GM11168 (cell line): ENCODE results near the gene TOMM70.

Experiments
- in situ Hi-C: fragments of 300-500 bp; cut with MboI; formaldehyde crosslinking; loops from one replicate; pipeline ENCODE4 v1.12.0; 2022; ENCODE audit warnings: low sequenced_read_pairs; ENCODE audit not compliant: unreplicated experiment

Gene TOMM70

DNA sequence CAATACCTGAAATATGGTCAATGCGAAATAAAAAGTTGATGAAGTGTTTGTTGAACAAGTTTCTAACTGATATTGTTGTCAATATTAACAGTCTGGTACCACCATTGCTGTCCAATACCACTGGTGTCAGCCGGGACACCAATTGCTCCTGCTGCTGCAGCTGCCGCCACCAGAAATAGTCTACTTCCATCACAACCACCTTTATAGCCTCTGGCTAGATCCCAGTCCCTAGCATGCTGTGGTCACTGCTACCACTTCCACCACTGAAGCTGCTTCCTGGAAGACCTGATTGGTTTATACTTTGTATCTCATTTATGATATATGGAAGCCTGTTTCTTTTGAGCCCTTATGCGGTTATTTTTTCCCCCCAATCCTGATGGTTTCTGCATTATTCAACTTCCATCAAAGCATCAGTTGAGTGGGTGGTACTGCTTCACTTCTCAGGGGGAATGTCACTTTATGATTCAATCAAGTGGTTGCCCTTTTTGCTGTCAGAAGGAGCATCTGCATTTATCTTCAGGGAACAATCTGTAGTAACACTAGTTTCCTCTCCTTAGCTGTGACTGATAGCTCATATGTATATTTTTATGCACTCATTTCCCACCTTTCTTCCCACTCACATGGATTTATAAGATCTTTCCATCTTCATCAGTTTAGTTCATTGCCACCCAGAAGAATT is 12.2 kb upstream of the TOMM70 start:
- in situ Hi-C loops, result no loop called here

DNA sequence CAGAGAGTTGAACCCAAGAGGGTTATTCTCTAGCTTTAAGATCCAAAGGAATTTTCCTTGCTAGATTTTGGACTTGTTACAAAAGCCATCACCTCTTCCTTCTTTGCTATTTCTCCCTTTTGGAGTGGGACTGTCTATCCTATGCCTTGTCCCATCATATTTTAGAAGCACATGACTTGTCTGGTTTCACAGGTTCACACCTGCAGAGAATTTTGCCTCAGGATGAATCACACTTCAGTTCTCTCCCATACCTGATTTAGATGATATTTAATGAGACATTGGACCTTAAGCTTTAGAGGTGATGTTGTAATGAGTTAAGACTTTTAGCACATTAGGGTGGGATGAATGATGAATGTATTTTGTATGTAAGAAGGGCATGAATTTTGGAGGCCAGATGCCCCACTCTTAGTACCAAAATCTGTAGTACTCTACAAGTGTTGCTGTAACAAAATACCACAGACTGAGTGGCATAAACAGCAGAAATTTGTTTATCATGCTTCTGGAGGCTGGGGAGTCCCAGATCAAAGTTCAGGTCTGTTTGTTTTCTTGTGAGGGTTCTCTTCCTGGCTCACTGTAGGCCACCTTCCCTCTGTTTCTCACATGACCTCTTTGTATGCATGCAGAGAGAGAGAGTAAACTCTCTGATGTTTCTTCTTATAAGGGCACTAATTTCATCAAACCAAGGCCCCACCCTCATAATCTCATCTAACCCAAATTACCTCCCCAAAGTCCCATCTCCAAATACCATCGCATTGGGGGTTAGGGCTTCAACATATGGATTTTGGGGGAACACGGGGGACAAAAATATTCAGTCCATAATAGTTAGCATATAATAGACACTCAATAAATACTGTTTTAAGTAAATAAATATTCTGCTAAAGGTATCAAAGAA is 10.4 kb upstream of the TOMM70 start:
- in situ Hi-C loops, result no loop called here

DNA sequence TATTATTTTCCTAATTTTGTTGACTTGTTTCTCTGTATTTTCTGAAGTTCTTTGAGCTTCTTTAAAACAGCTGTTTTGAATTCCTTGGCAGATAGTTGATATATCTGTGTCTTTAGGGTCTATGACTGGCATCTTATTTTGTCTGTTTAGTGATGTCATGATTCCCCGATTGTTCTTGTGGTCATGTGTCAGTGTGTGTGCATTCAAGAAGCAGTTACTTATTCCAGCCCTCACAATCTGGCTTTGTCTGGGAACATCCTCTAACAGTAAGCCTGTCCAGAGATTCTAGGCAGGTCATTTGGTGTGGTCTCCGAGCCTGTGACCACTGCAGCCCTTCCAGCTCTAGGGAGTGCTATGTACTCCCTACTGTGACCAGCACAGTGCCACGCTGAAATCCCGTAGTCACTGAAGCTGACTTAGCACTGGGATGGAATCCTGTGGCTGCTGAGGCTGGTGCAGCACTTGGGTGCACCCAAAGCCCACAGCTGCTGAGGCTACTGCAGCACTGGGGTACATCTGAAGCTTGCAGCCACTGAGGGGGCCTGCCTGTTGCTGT is 7.2 kb upstream of the TOMM70 start:
- in situ Hi-C loops, result no loop called here

DNA sequence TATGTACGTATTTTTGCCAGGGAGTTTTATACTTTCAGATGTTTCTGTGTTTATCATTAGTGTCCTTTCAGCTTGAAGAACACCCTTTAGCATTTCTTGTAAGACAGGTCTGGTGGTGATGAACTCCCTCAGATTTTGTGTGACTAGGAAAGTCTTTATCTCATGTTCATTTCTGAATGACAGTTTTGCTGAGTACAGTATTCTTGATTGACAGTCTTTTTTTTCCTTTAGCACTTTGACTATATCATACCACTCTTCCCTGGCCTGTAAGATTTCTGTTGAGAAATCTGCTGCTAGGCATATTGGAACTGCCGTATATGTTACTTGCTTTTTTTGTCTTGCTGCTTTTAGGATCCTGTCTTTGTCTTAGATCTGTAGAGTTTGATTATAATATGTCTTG is 6.3 kb upstream of the TOMM70 start:
- in situ Hi-C loops, result no loop called here

DNA sequence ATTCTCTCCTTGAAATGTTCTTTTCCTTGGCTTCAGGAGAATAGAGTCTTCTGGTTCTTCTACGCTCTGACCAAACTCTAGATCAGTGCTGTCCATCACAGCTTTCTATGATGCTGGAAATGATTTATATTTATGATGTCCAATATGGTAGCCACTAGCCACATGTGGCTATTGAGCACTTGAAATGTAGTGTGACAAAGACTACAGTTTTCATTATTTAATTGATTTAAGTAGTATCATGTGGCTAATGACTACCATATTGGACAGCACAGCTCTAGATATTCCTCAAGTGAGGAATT is 3.3 kb upstream of the TOMM70 start:
- in situ Hi-C loops, result no loop called here

DNA sequence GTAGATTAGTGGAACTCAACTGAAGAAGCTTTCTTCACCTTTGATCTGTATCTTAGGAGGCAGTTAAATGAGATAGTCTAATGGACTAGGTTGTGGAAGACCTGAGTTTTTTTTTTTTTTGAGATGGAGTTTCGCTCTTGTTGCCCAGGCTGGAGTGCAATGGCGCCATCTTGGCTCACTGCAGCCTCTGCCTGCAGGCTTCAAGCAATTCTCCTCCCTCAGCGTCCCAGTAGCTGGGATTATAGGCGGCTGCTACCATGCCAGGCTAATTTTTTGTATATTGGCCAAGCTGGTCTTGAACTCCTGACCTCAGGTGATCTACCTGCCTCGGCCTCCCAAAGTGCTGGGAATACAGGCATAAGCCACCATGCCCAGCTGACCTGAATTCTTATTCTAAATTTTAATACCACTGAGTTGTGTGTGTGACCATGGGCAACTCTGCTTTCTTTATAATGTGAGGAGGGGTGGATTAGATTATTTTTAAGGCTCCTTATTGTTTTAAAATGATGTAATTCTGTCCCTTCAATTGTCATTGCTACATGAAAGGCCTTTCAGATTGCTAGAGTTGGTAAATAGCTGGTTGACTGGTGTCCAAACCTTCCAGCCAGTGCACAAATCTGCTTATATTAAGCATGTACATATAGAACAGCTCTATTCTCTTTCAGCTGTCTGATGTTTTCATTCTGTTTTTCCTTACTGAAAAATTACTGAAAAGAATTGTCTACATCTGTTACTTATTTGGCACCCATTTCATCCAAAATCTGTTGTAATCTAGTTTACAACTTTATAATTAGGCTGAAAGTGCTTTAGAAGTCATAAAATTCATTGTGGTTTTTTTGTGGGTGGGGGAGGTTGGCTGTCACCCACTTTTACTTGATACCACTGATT is 2.7 kb upstream of the TOMM70 start:
- in situ Hi-C loops, result no loop called here

DNA sequence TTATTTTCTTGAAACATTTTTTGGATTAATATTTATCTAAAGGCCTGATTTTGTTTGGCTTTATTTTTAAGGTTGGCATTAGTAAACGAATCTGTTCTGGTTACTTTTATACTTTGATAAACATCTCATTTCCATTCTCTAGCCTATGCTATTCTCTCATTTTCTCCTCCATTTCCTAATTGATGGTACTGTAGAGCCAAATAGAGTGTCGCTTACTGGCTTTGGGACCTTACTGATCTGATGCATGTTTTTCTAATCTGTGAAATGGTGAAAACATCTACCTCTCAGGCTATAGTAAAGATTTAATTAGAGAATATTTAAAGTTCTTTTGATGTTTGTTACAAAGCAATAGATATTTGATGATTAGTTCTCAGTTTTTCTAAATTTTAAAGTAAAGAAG is 2.0 kb upstream of the TOMM70 start:
- in situ Hi-C loops, result no loop called here

DNA sequence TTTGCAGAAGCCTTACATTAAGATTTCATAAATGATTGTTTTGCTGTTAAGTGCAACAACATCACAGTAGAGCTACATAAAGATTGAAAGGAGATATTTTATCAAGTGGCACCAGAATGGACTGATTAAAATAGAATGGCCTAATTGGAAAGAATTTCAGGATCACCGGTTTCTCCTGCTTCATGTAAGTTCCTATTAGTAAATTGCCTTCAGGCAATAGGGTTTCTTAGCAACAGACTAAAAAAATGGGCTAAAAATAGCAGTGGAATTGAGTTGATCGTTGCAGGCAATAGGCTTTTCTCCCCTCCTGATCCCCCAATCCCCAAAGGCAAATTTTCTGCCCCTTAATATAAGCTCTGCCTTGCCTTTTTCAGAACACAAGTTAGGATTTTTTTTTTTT is 1.4 kb upstream of the TOMM70 start:
- in situ Hi-C loops, result no loop called here

DNA sequence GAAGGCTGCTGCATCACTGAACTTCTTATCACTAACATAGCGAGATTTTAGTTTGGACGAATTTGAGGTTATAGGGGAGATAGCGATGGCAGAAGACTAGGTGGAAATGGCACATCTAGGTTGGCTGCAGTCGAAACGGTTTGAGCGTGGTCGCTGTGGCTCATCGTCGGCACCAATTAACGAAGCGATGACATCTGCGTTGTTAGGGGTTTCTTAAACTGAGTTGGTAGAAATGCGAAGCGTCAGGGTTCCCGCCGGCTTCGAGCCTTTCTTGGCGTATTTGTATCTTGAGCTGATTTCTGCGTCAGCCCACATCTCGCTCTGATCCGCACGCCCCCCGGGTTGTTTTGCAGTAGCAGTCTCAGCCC is 769 bp upstream of the TOMM70 start:
- in situ Hi-C loops, result no loop called here

DNA sequence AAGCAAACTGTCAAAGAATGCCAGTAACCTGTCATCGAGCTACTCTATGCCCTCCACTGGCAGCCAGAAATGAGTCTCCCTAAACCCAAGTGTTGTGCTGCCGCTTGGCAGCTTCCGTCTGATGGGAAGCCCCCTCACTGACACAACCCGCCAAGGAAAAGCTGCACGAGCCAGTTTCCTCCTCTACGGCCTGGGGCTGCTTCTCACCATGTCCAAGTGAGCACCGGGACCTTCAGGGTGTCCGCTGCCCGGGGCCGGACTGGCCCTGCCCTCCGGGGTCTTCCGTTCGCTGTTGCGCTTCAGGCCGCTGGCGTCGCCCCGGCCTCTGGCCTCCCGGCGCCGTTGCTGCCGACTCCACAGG is 490 bp downstream of the TOMM70 start:
- in situ Hi-C loops, result no loop called here

DNA sequence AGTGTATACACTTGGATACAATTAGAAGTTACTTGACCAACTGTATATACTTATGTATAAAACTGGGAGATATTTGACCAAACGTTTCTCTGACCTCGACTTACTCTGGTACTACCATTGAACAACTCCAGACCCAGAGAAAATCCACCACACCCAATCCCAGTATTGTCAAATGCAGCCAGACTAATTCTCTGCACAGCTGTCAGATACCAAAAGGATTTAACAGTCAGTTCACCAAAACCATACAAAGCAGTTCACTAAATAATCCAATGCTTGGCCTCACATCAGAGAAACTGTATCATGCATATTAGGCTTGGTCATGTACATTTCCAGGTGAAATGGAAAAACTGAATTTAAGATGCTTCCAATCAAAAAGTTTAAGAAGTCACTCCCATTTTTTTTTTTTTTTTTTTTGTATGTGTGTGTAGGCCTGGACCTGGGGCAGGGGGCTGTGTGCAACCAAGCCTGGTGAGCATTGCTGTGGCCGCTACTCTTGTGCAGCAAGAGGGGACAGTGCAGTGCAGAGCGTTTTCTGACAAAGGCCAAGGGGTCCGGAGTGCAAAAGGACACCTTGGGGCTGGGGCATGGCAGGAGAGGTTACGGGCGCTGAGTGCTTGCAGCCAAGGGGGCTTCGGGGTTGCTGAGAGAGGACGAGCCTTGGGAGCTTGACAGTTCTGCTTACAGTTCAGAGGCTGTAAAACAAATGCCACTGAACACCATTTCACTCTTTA is 1.4 kb downstream of the TOMM70 start:
- in situ Hi-C loops, result no loop called here

DNA sequence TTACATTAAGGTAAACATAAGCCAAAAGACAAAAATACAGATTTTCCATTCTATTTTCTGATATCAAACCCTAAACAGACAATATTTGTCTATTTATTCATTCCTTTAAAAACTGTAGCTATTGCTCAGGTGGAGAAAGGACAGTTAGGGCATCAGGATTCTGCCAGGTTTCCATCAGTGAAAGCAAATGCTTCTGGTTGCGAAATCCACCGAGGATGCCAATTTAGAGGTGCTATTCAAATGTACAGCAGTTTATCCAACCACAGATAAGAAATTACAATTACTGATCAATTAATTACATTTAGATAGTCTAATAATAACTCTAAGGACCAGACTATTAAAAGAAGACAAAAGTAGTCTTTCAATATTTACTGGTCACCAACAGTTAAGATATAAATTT is 3.9 kb downstream of the TOMM70 start:
- in situ Hi-C loops, result no loop called here

DNA sequence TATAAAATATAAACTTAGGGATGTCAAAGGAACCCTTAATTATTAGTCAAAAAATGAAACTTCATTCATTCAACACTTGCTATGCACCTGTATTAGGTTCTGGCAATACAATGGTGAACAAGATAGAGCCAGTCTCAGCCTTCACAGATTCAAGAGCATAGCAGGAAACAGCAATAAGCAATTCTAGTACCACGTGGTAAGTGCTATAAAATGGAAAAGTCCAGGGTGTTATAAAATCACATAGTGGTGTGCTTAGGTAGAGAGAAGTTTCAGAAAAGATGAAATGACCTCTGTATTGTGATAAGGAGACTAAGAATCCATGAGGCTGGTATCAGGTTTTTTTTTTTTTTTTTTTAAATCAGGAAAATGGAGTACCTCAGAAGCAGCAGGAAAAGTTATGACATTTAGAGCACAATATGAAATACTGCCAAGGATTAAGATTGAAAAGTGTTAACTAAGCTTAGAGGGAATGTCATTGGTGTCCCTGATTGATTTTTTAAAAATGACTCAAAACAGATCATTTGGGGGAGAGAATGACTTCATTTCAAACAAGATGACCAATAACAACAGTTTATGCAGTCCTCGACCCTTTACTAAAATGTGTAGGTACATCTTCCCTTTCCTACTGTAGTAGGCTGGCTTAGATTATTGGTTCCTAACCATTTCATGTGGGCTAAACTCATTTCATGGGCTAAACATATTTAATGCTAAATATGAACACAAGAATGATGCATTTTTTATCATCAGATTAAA is 5.0 kb downstream of the TOMM70 start:
- in situ Hi-C loops, result no loop called here

DNA sequence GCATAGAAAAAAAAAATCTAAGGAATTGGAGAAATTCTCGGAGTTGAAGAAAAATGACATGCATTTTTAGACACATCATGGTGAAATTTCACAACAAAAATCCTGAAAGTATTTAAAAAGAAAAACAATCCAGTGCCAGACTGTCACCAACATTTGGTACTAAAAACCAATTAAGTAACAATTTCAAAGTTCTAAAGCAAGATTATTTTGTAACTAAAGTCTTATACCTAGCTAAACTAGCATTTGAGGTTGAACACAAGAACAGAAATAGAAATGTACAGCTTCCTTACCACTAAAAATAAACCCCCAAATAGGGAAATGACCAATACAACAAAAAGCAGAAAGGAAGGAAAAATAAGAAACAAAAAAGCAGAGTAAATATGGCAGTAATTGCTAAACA is 11.9 kb downstream of the TOMM70 start:
- in situ Hi-C loops, result no loop called here

DNA sequence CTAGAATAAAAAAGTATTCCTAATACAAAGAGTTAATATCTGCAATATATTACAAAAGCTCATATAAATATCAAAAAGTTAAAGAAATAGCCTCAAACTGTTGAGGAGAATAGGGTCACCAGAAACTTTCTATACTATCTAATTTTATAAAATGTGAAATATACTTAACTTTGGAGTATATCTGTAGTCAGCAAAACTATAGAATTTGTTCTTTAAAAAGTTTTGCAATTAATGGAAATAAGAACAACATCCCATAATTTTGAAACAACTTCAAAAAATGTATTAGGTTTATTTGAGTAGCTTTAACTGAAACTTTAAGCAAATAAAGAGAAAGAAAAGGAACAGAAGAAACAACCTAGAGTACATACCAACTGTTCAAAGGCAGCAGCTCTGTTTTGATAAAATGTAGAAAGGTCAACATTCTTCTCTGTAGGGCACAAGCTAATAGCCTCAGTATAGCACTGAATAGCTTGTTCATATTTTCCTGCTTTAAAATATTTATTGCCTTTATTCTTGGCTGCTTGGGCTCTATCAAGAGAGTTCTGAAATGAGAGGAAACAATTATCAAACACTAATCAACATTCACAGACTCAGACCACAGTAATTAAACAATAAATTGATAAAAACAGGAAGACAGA is 14.3 kb downstream of the TOMM70 start:
- in situ Hi-C loops, result no loop called here

DNA sequence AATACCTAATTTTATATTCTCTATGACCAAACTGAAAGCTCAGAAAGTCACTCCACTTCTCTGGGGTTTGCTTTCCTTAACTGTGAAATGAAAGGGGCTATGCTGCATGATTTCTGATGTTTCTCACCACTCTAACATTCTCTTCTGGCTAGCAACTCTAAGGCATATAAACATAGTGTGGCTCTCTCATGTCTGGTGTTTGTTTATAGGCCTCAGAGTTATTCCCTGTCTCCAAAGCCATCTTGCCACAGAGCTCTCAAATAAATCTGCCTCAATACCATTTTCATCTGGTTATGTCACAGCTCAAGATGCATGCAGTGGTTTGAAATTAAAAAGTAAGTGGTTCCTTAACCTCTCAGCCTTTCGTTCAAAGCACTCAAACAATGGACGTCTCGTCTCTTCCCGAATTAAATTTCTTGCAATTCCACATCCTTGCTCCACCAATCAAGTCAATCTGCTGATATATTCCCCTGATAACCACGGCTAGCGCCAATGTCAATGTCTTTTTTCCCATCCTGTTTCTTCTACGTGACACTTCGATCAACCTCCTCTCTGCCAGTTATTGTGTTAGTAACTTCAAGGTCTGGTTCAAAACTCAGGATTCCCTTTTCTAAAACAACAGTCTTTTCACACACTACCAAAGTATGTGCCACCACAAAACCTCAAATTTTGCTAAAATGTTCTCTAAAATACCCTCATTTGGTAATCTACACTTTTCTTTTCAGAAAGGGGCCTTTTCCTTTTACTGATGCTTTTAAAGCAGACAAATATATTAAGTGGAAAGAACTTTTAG is 16.0 kb downstream of the TOMM70 start:
- in situ Hi-C loops, result no loop called here

DNA sequence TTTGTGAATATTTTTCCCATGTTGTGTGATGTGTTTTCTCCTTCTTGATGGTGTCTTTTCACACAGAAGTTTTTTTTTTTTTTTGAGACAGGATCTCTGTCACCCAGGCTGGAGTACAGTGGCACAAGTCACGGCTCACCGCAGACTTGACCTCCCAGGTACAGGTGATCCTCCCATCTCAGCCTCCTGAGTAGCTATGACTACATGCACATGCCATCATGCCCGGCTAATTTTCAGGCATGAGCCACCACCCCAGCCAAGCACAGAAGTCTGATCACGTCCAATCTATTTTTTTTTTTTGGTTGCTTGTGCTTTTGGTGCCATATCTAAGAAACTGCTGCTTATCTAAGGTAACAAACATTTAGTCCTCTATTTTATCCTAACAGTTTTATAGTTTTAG is 24.6 kb downstream of the TOMM70 start:
- in situ Hi-C loops, result no loop called here

DNA sequence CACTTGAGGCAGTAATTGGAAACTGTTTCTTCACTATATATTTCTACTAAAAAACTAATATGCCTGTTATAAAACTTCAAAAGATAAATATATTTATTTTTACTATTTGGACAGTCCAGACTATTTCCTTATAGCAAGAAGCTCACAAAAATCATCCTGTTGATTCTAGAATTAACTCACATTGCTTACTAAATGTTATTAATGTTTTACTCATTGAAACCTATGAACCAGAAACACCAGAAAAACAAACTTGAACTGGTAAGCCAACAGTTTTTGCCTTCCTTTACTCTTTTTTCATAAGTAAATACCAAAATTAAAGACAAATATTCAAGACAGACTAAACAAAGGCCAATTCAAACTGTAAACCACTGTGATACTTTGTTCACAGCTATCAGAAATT is 26.4 kb downstream of the TOMM70 start:
- in situ Hi-C loops, result no loop called here
